Activated CD8-positive, alpha-beta memory T cell treated with anti-CD3 and anti-CD28 coated beads, Interleukin-2, amount 50 U/mL, for 24 hours (primary cell): ENCODE data around the gene HEPN1.

ENCODE experiments used
- DNase-seq: peaks from one replicate; pipeline ENCODE4 v3.0.0-alpha.2; 2020; ENCODE audit errors: extremely low read depth

Gene HEPN1

DNA sequence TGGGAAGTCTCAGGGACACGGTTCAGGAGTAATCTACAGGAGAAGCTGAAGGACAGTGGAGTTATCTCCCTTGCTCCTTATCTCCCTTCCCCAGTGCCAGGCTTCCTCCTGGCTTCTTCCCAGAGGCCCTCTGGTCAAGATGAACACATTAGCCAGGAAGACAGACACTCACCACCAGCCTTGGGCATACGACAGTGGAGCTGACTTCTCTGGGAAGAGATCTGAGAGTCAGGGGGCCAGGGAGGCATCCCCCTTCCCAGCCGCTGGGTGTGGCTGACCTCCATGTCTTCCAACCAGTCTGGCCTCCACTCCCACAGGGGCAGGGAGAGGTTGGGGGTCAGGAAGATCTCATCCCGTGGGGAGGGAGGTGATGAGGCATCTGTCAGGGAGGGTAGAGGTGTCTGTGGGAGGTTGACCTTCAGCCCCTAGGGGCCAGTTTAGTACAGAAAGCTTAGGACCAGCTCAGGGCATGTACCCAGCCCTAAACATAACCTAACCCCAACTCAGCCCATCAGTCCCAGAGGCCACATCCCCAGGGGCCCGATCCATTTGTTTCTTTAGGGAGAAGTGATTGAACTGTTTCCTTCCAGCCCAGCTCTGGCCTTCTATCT, 34.1 kb upstream of the HEPN1 start:
- no peak for DNase-seq

DNA sequence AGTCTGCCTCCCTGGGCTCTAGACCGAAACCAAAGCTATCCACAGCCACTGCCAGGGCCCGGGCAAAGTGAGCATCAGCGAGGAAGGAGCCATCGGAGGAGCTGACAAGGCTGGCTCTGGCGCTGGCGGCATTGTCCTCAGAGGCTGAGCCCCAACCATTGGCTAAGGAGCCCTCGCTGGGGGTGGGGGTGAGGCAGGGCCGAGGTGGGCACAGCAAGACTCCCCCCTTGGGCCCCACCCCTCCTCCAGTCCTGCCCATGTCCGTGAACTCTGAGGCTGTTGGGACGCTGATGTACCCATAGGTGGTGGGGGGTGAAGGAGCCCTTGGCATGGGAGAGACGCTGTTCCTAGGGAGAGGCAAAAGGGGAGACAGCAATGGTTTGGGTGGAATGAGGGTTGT, 32.6 kb upstream of the HEPN1 start:
- DNase-seq = no peak

DNA sequence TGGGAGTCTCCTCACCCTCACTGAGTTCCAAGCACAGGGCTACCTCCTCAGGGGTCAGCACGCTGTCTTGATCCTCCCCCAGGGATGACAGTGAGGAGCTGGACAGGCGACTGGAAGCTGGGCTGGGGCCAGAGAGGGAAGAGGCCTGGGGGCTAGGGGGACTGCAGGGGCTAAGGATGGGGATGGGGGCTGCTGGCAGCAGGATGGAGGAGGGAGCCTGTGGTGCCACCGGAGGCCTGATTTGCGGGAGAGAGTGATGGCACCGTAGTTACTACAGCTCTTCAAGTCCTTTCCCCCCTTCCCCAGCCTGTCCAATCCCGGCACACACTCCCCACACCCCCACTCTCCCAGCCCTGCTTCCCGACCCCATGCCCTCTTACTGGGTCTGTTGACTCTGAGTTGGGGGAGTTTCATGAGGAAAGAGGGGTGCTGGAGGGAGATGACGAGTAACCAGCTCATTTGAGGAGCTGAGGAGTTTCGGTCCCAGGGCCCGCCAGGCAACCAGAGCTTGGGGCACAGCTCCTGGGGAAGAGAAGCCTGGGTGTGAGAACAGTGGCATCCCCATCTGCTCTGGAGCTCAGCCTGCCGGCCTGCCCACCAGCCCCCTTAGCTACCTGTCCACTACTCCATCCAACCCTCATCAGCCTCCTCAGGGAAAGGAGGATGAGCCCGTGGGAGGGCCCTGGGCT, 31.9 kb upstream of the HEPN1 start:
- DNase-seq = no peak

DNA sequence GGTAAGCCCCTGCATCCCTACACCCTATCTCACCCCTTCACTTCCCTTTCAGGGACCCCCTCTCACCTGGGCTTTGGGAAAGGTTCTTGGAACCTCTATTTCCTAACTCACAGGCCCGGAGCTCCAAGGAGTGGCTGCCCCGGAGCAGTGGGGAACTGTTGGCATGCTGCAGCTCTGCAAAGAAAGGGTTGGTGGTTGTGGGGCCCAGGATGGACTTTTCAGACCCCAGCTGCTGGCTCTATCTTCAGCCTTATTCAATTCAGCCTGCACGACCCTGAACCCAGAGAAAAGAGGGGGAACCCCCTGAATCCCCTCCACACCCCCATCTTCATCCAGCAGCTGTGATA, 31.4 kb upstream of the HEPN1 start:
- DNase-seq = no peak

DNA sequence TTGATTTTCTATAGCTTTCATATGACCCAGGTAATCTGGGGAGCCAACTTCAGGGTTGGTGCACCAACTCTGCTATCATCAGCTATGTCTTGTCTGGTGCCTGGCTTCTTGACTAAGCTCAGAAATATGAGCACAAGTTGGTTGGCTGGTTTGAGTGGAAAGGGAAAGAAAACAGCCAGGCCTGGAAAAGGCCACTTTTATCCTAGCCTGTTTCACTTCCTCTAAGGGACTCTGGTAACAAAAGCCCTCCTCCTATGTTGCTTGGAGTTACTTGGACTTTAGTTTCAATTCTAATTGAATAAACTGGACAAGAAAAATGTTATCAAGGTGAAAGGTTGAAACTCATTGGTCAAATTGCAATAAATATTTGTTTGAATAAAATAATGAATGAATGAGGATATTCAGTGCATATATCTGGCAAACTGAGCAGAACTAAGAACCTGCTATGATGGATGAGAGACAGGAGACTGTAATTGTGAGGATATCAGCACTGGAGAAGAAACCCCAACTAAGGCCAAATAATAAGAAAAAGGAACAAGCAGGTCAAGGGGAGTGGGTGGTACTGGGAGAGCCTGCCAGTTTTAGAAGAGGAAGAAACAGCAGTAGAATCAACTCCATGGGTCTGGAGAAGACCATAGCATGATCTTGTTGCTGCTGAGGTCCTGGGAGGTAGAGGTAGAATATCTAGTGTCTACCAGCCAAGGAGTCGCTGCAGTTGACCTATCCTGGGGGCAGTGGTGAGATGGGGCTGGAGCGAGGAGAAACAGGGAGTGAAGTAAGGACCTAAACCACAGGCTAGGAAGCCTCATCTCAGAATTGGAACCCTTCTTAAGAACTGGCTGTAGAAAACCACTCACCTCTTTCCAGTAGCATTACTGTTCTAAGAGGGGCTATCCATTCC, 29.6 kb upstream of the HEPN1 start:
- DNase-seq = no peak

DNA sequence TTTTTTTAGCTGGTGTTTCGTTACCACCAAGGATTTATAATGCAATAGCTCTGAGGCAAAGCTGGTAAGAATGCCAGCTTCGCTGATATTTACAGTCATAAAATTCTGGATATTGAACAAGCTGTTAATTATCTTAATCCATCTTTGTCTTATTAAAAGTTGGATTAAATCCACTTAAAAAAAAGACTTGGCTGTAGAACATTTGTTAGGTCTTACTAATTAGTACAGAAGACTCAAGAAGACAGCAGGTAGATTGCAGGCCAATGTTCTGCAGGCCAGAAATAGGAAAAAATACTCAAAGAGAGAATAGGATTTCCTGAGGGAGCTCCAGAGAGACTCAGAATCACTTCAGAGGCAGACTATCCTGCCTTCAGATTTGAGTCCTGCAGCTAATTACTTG, 28.9 kb upstream of the HEPN1 start:
- DNase-seq = no peak

DNA sequence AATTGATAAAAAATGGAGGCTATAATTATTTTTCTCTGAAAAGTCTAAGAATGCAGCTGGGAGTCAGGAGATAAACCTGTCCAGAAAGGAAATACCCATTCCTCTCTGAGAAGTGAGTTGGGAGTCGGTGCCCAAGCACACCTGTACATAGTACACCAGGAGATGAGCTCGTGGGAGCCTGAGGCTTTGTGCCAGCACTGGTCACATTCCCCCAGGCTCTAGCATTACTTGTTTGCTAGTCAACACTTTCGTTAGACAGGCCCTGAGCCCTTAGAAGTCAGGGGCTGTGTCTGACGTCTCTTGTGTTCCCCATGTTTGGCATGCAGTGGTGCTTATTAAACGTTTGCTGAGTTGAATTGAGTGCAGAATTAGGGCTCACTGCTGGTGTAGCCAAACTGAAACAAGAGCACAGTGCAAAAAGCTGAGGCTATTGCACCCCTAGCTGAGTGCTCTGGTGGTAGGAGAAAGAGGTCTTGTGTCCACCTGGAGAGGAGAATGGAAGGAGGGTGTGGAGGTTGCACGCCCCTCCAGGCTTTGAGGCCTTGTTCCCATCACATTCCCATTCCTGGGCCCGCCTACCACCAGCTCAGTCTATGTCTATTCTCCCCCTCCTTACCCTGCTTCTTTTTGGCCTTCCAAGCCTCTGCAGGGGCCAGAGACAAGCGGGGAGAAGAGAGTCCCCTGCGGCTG, 28.2 kb upstream of the HEPN1 start:
- DNase-seq = no peak

DNA sequence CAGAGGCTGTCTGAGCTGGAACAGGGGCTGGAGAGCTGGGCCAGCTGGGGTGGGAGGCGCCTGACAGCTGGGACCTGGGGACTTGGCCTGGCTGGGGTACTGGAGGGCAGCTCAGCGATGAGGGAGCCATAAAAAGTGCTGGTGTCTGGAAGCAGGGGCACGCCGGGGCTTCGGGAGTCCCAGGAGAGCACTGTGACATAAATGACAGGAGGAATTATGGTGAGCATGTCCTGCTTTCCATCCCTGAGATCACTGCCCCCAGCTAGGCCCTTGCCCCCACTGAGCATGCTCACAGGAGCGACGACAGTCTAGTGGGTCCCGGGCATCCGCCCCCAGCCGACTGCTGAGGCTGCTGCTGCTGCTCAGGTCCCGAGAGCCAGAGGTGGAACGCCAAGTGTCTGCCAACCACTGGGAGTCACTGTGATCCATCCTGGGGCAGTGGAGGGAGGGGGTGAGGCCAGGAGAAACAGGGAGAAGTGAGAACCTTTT, 27.6 kb upstream of the HEPN1 start:
- DNase-seq = no peak

DNA sequence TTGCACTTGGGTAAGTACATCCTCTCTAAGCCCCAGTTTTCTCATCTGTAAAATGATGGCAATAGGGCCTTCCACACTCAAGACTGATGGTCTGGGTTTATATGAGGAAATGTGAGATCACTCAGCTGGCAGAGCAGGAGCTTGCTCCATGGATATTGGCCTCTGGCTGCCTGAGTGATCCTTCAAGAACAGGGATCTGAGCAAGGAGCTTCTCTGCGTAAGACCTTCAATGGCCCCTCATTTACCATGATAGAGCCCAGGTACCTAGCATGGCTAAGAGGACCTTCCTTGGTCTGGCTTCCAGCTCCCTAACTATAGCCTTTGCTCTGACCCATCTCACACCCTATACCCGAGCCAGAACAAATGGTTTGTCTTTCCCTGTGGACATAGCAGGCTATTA, 26.9 kb upstream of the HEPN1 start:
- DNase-seq = no peak

DNA sequence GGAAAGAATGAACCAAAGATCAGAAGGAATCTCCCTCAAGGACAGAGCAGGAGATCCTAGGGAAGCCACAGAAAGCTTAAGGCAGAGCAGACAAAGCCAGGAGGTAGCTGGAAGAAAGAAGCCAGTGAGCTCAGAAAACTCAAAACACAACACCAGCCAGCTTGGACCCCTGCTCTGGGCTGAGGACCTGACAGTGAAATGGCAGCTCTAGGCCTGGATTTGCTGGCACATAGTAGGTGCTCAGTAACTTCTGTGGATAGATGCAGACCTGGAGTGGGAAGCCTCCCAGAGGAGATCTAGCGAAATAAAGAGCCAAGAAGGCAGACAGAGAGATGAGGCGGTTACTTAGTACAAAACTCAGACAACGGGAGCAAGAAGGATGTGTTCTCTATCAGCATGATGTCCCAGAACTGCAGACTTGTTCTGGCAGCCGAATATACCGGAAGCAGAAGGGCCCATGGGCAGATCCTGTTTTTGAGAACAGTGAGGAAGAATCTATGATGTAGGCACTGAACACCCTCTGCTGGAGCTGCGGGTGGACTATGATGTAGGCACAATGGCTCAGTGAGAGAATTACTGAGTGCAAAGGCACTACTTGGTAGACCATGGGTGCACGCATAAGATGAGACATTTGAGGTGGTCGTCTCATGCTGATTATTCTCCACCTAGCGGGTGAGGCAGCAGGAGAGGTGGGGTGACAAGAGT, 26.1 kb upstream of the HEPN1 start:
- no peak for DNase-seq

DNA sequence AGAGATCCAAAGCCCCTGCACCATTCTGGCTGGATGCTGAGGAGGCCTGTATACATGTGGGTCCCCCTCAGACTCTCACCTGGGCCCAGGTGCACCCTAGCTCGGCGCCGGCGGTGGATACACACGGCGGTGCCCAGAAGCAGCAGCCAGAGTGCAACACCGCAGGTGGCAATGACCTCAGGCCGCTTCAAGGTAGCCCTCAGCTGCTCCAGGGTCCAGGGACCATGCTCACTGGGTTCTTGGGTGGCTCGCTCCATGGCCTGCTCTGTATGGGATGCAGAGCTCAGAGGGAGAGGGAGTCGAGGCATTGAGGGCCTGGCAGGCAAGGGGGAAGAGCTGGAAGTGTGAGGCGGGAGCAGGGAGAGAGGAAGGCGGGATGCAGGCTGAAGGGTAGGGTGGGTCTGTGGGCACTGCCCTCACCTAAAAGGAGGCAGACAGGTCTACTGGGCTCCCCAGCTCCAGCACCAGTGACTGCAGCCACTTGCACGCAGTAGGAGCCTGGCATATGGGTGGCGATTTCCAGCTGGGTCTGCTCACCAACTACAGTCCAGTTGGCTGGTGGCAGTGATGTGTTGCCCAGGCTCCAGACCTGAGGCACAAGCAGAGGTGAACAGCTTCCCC, 25.2 kb upstream of the HEPN1 start:
- DNase-seq = no peak

DNA sequence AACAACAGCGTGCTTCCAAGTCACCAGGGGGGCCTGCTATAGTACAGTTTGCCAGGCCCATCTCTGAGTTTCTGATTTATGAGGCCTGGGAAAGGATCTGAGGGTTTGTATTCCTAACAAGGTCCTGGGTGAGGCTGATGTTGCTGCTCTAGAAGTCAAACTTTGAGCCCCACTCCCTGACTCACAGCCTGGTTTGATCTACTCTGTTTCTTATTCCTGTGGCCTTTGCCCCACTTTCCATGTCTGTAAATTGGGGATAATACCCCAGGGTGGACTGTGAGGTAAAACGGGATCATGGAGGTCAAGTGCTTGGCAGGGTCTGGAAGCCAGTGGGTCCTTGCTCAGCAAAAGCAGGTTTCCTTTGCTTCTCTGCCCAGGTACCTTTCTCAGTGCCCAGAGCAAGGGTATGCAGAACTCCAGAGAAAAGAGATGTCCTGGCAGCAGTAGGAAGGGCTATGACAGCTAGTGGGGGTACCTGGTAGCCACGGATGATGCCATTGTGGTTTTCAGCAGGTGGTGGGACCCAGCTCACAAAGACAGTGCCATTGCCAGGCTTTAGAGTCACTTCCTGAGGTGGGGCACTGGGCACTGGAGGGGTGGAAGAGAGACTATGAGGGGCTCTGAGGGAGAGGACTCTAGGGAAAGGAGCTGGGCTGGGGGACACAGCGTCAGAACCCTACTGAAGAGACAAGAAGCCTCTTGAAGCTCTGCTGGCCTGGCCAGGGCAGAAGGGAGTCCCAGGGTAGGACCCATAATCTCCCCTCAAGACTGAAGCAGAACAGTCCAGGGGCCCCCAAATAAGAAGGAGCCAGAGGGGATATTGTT, 24.2 kb upstream of the HEPN1 start:
- no peak for DNase-seq

DNA sequence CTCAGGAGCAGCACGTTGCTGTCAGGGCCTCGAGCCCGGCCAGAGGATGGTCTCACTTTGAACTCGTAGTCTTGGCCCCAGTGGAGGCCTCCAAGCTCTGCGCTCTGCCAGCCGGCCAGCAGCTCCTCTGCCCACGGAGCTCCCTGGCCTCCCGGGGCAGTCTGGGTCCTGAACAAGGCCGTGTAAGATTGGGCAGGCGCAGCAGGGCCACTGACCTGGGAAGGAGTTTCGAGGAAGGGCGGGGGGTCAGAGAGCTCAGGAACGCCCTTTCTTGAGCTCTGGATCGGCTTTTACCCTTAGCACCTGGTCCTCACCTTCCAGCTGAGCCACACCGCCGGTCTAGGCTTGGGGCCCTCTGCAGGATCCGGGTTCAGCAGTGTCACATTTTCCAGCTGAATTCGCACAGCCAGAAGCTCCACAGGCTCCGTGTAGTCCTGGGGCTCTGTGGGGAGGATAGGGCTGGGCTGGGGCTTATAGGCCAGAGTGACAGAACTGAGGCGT, 23.5 kb upstream of the HEPN1 start:
- no peak for DNase-seq

DNA sequence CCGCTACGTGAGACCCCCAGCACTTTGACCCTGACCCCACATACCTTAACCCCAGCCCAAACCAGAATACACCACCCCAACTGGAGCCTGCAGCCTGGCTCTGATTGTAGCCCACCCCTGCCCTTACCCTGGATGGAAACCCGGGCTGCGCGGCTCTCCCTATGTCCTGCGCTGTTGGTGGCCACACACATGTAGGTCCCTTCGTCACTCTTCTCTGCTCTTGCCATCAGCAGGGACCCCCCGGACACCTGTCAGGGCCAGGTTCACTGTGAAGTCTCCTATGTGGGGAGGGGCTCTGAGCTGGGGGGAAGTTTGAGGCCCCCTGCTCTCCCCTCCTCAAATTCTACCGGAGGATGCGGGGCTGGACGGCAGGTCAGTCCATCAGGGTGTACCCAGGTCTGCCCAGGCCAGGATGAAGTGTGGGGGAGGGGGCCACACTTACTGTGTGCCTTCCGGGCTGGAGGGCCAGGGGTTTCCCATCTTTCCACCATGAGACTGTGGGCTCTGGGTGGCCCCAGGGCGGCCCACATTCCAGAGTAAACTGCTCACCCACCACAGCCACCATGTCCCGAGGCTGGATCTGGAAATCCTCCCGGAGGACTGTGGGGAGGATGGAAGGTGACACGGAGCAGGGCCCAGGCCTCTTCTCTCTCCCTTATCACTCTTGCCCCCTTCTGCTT, 22.8 kb upstream of the HEPN1 start:
- DNase-seq = no peak

DNA sequence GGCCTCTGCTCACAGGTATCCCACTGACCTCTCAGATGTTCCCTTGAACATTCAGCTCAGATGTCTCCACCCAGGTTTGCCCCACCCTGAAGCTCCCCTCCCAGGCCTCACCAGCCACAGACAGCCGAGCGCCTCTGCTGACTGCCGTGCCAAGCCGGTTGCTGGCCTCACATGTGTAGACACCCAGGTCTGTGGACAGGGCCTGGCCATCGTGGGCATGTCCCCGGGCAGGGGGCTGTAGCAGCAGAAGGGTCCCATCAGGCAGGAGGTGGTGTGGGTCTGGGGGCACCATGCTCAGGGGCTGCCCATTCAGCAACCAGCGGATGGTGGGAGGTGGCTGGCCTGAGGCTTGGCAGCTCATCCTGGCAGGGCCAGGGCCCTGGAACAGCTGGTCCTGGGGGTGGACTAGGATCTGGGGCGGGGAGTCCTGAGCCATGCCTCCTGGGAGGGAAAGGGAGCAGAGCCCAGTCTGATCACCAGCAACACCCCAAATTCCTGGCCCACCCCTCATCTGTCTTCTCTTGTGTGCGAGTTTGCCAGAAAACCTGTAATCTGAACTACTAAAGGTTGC, 22.1 kb upstream of the HEPN1 start:
- no peak for DNase-seq

DNA sequence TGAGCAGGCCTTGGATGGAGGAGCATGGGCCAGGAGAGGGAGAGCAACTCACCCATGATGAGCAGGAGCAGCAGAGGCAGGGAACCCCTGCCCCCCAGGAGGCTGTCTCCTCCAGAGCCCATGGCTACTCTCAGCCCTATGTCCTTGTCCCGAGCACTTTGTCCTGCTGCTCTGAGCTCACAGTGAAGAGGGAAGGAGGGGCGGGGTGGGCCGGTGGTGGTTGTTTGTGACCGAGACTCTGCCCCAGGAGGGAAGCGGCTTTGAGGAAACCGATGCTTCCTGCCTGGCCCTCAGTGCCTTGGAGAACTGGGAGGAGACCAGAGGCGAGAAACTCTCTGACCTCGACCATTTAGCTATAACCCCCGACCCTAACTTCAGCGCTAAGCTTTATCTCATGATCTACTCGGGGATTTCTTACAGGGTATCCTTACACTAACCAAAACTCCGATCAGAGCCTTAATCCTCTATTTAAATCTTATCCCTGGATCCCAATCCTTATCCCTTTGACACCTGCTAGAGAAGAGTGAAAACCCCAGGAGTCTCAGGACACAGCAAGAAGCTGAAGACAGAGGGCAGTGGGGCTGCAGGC, 21.3 kb upstream of the HEPN1 start, which contains the start of gene ROBO4:
TSS of gene ROBO4 (minus strand) at position 192 of the 589 bp plus-strand sequence. CDS start at position 122, 70 bp downstream.
- no peak for DNase-seq

DNA sequence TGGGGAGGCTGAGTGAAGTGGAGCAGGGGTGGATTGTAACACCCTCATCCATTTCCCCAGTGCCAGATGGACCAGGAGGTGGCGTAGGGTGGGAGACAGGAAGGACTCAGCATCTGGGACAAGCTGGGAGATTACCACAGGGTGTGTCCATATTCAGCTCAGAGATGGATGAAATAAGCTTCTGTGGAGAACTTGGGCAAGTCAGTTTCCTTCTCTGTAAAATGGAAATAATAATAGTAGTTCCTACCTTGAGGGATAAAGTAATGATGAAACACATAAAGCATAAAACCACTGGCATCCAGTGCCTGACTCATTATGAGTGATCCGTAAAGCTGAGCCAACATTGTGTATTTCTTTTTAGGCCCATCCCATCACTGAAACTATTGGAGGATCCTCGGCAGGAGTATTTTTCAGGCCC, 20.8 kb upstream of the HEPN1 start:
- DNase-seq = no peak

DNA sequence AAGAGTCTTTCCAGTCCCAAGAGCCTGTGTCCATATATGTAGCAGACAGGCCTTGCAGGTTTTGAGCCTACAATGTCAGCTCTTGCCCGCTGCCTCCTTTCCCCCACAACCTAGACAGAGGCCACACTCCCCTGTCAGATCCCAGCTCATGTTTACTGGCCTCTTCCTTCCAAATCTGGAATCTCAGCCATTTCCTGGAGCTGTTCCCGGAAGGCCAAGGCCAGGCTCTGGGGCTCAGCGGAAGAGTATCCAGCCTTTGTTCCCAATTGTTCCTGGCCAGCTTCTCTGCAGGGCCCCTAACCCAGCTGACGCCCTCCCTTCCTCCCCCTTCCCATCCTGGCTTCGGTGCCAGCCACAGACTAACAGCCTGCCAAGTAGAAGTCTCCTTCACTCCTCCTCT, 20.3 kb upstream of the HEPN1 start:
- no peak for DNase-seq
